Subcutaneous adipose tissue (tissue), 4 donors: ENCODE data around the gene FNDC10. TPM values are rescaled to one million over a fixed set of nuclear protein-coding genes. Genes with fewer than 3 reads are reported as not detected.

Experiments used
- CTCF ChIP-seq: fragments of 450-650 bp; IDR thresholded peaks from one replicate; pipeline ENCODE4 v1.5.1; 2016; ENCODE audit warnings: low read depth, mild to moderate bottlenecking, control low read depth, antibody characterized with exemption, moderate library complexity
- total RNA-seq, 4 donors: library from RNA; depleted of rRNA; stranded (reverse); fragments of >200 nt; gene quantifications; one replicate each; pipeline ENCODE4 v1.1.0, GENCODE V29; 2016

FNDC10 gene
- total RNA-seq, 4 donors from 2014 or later: 0.22 to 1.4 TPM; not detected in 2

GRCh38 chr1:1605724-1606123 is 5.8 kb upstream of the FNDC10 start:
- TF ChIP-seq CTCF: no peak

- TF ChIP-seq CTCF: no peak
Observed at GRCh38 chr1:1605034-1605591, 5.2 kb upstream of the FNDC10 start.

GRCh38 chr1:1604374-1605033 is 4.6 kb upstream of the FNDC10 start:
- no peak for TF ChIP-seq CTCF

- no peak for TF ChIP-seq CTCF
Observed at GRCh38 chr1:1603671-1604373, 3.9 kb upstream of the FNDC10 start.

- TF ChIP-seq CTCF: no peak
Observed at GRCh38 chr1:1602968-1603506, 3.1 kb upstream of the FNDC10 start.

- TF ChIP-seq CTCF: no peak
Observed at GRCh38 chr1:1602304-1602967, 2.5 kb upstream of the FNDC10 start.
